ENCODE data around the gene RAB20.
"Not testable (repeated sequence)": the region's sequence is repeated elsewhere in the genome, so short reads cannot be mapped to it uniquely, and the experiment has no call there.

Gene RAB20

GRCh38 chr13:110507678-110508381, 53.7 kb downstream of the RAB20 start:
- DNase-seq: no peak

DNA sequence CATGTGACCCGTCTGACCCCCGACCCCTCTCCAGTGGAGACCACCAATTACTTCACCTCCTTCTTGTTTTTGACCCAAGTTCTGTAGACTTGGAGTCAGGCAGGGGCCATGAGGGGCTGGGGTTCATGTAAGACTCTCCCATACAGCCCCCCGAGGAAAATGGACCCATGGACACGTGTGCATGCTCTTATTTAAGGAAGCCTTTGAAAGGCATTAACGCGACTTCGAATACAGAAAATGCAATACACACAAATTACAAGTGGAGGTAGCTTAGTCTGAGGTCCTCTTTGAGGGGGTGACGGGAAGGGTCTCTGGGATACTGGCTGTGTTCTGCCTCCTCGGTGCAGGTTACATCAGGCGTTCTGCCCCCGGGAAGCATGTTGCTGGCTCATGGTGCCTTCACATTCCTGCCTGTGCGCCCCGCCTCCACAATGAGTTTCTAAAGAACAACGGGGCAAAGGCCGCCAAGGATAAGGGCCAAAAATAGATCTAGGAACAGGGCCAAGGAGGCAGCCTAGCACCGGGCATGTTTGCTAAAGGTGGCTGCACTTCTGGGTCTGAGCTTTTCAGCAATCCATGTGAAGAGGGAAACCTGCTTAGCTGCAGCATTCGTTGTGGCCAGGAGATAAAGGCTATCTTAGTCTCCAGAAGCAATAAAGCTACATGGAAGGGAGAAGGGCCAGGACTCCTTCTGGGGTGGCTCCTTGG, 54.5 kb downstream of the RAB20 start:
- DNase-seq: no peak

GRCh38 chr13:110506396-110506795, 55.1 kb downstream of the RAB20 start:
- no peak for DNase-seq

- DNase-seq: no peak
Measured at GRCh38 chr13:110505594-110505993, 55.9 kb downstream of the RAB20 start.

DNA sequence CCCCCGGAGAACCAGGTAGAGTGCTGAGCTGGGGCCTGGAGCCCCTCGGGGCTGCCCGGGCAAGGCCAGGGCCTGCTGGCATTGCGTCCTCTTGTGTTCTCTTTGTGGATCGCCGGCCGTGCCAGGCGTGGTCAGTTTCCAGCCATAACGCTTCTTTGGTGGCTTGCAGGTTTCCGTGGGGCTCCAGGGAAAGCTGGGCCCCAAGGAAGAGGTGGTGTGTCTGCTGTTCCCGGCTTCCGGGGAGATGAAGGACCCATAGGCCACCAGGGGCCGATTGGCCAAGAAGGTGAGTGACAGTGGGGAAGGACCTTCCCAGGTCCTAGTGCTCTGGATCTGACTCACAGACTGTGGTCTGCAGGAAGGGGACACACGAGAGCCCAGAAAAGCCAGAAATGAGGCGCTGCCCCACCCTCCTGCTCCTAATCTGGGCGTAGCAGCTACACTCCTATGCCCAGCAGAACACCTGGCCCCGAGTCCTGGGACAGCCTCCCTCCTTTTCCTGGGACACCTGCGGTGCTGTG, 57.5 kb downstream of the RAB20 start:
- DNase-seq: no peak

DNA sequence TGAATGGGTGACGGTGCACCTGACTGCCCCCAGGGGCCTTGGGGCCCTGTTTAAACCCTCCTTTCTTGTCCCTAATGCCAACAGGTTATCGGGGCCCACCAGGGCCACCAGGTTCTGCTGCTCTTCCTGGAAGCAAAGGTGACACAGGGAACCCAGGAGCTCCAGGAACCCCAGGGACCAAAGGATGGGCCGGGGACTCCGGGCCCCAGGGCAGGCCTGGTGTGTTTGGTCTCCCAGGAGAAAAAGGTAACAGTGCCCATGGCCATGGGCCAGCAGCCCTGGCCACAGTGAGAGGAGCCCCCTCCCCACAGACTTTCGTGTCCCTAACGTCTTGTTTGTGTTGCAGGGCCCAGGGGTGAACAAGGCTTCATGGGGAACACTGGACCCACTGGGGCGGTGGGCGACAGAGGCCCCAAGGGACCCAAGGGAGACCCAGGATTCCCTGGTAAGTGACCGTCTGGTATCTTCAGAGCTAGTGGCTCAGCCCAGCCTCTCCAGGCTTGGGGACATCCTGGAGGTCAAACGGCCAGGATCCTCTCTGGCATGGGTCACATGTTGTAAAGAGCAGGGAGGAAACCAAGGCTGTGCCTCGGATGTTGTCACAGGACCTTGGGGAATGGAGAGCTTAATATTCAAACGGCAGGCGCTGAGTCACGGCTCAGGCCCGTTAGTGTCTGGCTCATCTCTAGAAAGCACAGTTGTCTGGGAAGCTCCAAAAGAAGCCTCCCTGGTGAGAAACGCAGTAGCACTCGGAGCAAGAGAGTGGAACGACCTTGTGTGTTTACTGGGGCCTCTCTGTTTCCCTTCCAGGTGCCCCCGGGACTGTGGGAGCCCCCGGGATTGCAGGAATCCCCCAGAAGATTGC, 58.3 kb downstream of the RAB20 start:
- no peak for DNase-seq

DNA sequence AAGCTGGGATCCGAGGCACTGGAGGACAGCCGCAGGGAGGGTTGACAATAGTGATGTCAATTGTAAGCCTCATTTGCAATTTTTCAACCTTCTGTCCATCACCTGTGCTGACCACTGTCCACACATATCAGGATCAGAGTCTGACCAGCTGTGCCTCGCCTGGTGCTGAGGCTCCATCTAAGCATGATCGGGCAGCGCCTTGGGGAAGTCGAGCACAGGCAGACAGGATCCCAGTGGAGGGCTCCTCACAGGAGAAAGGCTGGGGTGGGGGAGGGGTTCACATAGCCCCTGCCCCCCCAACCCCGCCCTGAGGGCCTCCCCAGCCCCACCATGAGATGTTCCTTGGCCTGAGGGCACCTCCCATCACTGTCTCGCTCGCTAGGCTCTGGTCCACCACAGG, 60.3 kb downstream of the RAB20 start:
- no peak for DNase-seq

DNA sequence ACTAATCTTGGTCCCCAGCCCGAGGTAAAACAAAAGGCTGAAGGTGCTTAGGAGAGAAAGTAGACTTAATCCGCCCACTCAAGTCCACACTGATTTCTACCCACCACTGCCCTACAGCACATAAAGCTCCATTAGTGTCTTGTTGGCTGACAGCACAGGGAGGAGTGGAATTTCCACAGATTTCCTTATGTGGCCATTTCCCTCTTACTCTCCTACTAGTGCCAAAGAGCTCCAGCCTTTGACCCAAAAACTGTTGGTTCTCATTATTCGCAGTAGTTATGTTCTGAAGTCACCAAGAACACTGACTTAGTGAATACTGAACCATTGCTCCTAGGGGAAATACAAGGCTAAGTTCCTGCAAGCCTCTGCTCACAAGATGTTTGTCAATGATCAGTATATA, 61.2 kb downstream of the RAB20 start:
- no peak for DNase-seq

DNA sequence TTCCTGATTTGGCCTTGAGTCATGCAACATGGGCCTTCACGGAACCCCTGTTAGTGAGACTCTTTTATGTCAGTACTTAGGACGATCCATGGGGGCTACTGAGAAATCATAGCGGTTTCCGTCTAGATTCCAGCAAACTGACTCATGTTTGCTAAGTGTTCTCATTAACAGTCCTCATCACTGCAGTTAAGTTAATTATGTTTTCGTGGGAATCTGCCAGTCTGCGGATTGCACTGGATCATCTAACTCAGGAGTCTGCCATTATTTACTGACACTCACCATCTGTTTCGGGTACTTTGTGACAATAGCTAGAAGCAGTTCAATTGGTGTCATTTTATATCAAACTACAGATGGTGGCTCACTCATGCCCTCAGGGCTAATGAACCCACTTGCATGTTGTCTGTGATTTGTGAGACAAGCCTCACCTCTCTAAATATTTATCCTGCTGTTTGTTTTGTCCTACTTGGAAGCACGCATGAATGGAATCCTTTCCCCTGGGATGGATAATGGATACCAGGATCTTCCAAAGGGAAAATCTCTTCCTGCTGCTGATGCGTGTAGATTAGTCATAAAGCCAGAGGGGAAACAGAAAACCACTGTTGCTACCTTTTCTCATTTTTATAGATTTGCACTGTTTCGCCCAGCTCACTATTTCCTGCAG, 61.8 kb downstream of the RAB20 start:
- DNase-seq: no peak

- DNase-seq: no peak
Measured at GRCh38 chr13:110498765-110499164, 62.8 kb downstream of the RAB20 start.

GRCh38 chr13:110498327-110498726, 63.2 kb downstream of the RAB20 start:
- no peak for DNase-seq

GRCh38 chr13:110497896-110498295, 63.6 kb downstream of the RAB20 start:
- not testable (repeated sequence) for DNase-seq

DNA sequence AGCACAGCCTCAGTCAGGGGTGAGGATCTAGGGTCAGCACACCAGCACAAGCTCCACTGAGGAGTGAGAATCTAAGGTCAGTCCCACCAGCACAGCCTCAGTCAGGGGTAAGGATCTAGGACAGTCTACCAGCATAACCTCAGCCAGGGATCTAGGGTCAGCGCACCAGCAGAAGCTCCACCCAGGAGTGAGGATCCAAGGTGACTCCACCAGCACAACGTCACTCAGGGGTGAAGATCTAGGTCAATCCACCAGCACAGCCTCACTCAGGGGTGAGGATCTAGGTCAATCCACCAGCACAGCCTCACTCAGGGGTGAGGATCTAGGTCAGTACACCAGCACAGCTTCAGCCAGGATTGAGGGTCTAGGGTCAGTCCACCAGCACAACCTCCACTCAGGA, 64.5 kb downstream of the RAB20 start:
- DNase-seq: no peak

DNA sequence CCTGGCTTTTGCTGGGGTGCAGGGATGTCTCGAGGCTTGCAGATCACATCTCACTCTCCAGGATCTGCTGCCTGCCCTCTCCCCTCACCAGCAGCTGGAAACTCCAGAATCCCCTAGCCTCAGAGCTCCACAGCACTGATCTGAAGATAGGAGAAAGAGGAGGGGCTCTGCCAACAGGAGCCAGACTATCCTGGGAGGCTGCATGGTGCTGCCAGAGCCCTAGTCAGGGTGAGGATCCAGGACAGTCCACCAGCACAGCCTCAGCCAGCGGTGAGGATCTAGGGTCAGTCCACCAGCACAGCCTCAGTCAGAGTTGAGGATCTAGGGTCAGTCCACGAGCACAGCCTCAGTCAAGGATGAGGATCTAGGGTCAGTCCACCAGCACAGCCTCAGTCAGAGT, 65.2 kb downstream of the RAB20 start:
- no peak for DNase-seq

DNA sequence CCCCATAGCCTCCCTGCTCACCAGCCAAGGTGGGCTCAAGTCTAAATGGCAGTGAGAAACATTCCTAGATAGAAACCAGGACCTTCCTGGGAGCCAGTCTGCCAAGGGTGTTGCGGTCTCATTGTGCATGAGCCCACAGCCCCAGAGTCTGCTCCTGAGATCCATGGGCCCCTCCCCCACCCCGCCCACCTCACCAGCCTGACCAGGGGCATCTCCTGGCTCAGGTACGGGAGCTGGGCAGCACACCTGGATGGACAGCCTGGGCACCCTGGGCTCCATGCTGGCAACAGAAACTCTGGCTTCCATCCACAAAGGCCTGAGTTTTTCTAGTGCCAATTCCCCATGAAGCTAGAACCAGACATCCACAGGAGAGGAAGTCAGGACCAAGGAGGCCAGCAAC, 65.6 kb downstream of the RAB20 start:
- DNase-seq: no peak

- no peak for DNase-seq
Measured at GRCh38 chr13:110495376-110495775, 66.1 kb downstream of the RAB20 start.

DNA sequence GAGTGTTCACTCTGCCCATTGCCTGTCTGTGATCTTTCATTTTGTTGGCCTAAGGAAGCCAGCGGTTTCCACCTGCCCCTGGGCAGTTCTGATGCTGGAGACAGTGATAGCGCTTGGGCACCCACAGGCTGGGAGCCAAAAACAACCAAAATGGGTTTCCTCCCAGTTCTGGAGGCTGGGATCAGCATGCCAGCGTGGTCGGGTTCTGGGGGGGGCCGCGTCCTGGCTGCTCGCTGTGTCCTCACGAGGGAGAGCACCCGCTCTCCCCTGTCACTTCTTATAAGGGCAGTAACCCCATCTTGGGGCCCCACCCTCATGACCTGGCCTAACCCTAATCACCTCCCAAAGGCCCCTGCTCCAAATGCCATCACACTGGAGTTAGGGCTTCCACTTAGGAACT, 67.9 kb downstream of the RAB20 start:
- no peak for DNase-seq

DNA sequence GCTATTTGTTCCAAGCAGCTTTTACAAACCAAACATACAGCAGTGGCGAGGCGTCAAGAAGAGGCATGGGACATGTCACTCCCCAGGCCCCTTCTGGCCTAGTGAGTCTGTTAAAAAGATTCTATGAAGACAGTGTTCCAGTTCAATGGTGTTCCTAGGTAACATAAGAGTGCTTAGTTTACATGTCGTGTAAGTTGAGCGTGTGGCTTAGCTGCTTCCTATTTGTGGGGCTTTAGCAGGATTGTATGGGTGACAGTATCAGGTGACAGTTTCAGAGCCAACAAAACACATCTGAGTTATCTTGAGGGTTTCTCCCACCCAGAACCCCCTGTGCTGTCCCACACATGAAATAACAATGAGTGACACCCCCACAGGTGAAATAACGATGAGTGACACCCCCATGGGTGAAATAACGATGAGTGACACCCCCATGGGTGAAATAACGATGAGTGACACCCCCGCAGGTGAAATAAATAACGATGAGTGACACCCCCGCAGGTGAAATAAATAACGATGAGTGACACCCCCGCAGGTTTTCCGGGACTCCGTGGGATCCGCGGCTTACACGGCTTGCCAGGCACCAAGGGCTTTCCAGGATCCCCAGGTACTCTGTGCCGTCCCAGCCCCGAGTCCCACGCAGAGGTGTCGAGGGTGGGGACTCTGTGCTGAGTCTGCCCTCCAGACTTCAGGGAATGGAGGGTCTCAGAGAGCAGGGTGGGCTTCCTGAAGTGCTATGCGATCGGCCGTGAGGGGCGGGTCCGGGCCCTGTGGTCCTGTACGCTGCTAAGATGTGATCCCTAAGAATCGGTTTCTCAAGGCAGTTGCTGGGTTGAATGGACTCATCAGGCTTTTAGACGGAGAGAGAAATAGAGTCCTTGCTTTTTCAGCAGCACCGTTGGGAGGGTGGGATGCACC, 68.6 kb downstream of the RAB20 start:
- DNase-seq: no peak

GRCh38 chr13:110491869-110492678, 69.4 kb downstream of the RAB20 start:
- DNase-seq: no peak

DNA sequence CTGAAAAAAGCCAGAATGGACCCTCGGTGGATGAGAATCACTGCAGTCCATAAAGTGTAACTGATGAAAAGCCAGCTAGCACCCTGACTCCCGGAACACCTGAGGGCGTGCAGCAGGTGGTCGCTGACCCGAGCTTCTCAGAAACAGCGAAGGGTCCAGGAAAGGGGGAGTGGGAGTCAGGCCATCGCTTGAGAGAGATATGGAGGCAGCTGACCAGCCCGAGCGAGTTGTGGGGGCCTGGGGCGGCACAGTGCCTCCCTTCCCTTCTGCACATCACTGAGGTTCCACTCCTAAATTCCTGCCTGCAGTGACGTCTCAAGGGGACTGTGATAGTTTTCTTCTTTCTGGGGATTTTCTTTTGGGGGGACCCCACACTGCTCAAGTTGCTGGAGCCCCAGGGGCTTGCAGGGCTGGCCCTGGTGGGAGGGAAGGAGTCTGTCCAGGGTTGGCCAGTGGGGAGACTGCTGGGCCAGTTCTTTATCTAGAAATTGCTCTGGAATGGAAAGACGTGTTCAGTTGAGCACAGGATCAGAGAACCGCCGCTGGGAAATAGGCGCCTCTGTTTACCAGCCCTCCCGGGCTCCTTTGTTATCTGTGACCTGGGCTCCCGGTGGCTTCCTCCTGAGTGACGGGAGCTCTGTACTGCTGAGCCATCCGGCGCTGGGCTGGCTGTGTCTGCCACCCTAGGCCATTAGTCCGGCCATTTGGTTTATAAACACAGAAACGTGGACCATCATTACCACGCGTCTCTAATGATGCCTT, 71.3 kb downstream of the RAB20 start:
- DNase-seq: no peak
